ENCODE measurements around the gene DCAF15.

DCAF15 gene

GRCh38 chr19:13952154-13952930, at the start of gene DCAF15:
DCAF15 (plus strand) TSS chr19:13952509; CDS start chr19:13952513, 4 bp downstream.
- H3K4me1 Mint-ChIP-seq (ENCODE audit: low read depth), result peaks cover 7% of the 10 kb centered on the region

GRCh38 chr19:13902993-13903555, 49.2 kb upstream of the DCAF15 start:
- H3K9me3 Mint-ChIP-seq, result no peaks in the 10 kb centered on the region

More at GRCh38 chr19:13952154-13952930, at the start of gene DCAF15:
- no peaks in the 10 kb centered on the region for H3K9me3 Mint-ChIP-seq
- peak within 1 kb of the TSS; percentile 90 for H3K4me3 Mint-ChIP-seq
- peaks cover 3% of the 10 kb centered on the region for H3K36me3 Mint-ChIP-seq (ENCODE audit: low read depth)
- peak within 1 kb of the TSS; percentile 88 for H3K27ac Mint-ChIP-seq
- H3K27me3 Mint-ChIP-seq (ENCODE audit: low read depth), result no peaks in the 10 kb centered on the region

GRCh38 chr19:13905634-13906520, 46.4 kb upstream of the DCAF15 start, which contains the start of the genes BRME1 and CC2D1A:
BRME1 (minus strand) TSS chr19:13906117; CDS start chr19:13904892, 1,225 bp downstream.
CC2D1A (plus strand) TSS chr19:13906201; CDS start chr19:13906442, 241 bp downstream.
- Mint-ChIP-seq H3K4me1 (ENCODE audit: low read depth) (peaks cover 17% of the 10 kb centered on the region), H3K9me3 (no peaks in the 10 kb centered on the region), H3K27me3 (ENCODE audit: low read depth) (no peaks in the 10 kb centered on the region), H3K4me3 (peak within 1 kb of the TSS; percentile 84), H3K27ac (peak within 1 kb of the TSS; percentile 84), H3K36me3 (ENCODE audit: low read depth) (peaks cover 4% of the 10 kb centered on the region)

More at GRCh38 chr19:13902993-13903555, 49.2 kb upstream of the DCAF15 start:
- H3K4me3 Mint-ChIP-seq, result no peak overlapping the region
- peaks cover 4% of the 10 kb centered on the region for H3K36me3 Mint-ChIP-seq (ENCODE audit: low read depth)
- no peaks in the 10 kb centered on the region for H3K27me3 Mint-ChIP-seq (ENCODE audit: low read depth)
- H3K27ac Mint-ChIP-seq, result no peak overlapping the region
- peaks cover 17% of the 10 kb centered on the region for H3K4me1 Mint-ChIP-seq (ENCODE audit: low read depth)

GRCh38 chr19:13906521-13906904, 45.8 kb upstream of the DCAF15 start:
- Mint-ChIP-seq H3K36me3 (ENCODE audit: low read depth) (peaks cover 4% of the 10 kb centered on the region), H3K27ac (peak overlapping the region; percentile 65), H3K4me1 (ENCODE audit: low read depth) (peaks cover 17% of the 10 kb centered on the region), H3K27me3 (ENCODE audit: low read depth) (no peaks in the 10 kb centered on the region), H3K4me3 (peak overlapping the region; percentile 81), H3K9me3 (no peaks in the 10 kb centered on the region)

GRCh38 chr19:13906910-13907309, 45.4 kb upstream of the DCAF15 start:
- Mint-ChIP-seq H3K27ac (peak overlapping the region; percentile 65), H3K4me3 (peak overlapping the region; percentile 81), H3K9me3 (no peaks in the 10 kb centered on the region), H3K36me3 (ENCODE audit: low read depth) (peaks cover 4% of the 10 kb centered on the region), H3K27me3 (ENCODE audit: low read depth) (no peaks in the 10 kb centered on the region), H3K4me1 (ENCODE audit: low read depth) (peaks cover 17% of the 10 kb centered on the region)

- Mint-ChIP-seq H3K27ac (no peak overlapping the region), H3K9me3 (no peaks in the 10 kb centered on the region), H3K4me1 (ENCODE audit: low read depth) (peaks cover 17% of the 10 kb centered on the region), H3K27me3 (ENCODE audit: low read depth) (no peaks in the 10 kb centered on the region), H3K4me3 (no peak overlapping the region), H3K36me3 (ENCODE audit: low read depth) (peaks cover 5% of the 10 kb centered on the region)
Observed at GRCh38 chr19:13908674-13909073, 43.6 kb upstream of the DCAF15 start.

- H3K36me3 Mint-ChIP-seq (ENCODE audit: low read depth), result peaks cover 5% of the 10 kb centered on the region
Observed at GRCh38 chr19:13909430-13909829, 42.9 kb upstream of the DCAF15 start.

GRCh38 chr19:13913352-13913751, 39.0 kb upstream of the DCAF15 start:
- H3K36me3 Mint-ChIP-seq (ENCODE audit: low read depth), result peaks cover 5% of the 10 kb centered on the region
- no peaks in the 10 kb centered on the region for H3K27me3 Mint-ChIP-seq (ENCODE audit: low read depth)
- H3K4me1 Mint-ChIP-seq (ENCODE audit: low read depth), result no peaks in the 10 kb centered on the region
- no peak overlapping the region for H3K27ac Mint-ChIP-seq
- no peaks in the 10 kb centered on the region for H3K9me3 Mint-ChIP-seq
- H3K4me3 Mint-ChIP-seq, result no peak overlapping the region

More at GRCh38 chr19:13909430-13909829, 42.9 kb upstream of the DCAF15 start:
- Mint-ChIP-seq H3K27ac (no peak overlapping the region), H3K27me3 (ENCODE audit: low read depth) (no peaks in the 10 kb centered on the region), H3K4me1 (ENCODE audit: low read depth) (peaks cover 17% of the 10 kb centered on the region), H3K4me3 (no peak overlapping the region), H3K9me3 (no peaks in the 10 kb centered on the region)

GRCh38 chr19:13914777-13915176, 37.5 kb upstream of the DCAF15 start:
- H3K4me3 Mint-ChIP-seq, result no peak overlapping the region
- H3K27ac Mint-ChIP-seq, result no peak overlapping the region
- H3K27me3 Mint-ChIP-seq (ENCODE audit: low read depth), result no peaks in the 10 kb centered on the region
- no peaks in the 10 kb centered on the region for H3K9me3 Mint-ChIP-seq
- H3K4me1 Mint-ChIP-seq (ENCODE audit: low read depth), result no peaks in the 10 kb centered on the region
- H3K36me3 Mint-ChIP-seq (ENCODE audit: low read depth), result peaks cover 10% of the 10 kb centered on the region

GRCh38 chr19:13917888-13918406, 34.4 kb upstream of the DCAF15 start:
- Mint-ChIP-seq H3K36me3 (ENCODE audit: low read depth) (peaks cover 36% of the 10 kb centered on the region), H3K4me1 (ENCODE audit: low read depth) (no peaks in the 10 kb centered on the region), H3K9me3 (peaks cover 6% of the 10 kb centered on the region), H3K27ac (no peak overlapping the region), H3K4me3 (no peak overlapping the region), H3K27me3 (ENCODE audit: low read depth) (no peaks in the 10 kb centered on the region)

- no peaks in the 10 kb centered on the region for H3K4me1 Mint-ChIP-seq (ENCODE audit: low read depth)
- no peaks in the 10 kb centered on the region for H3K27me3 Mint-ChIP-seq (ENCODE audit: low read depth)
- H3K4me3 Mint-ChIP-seq, result no peak overlapping the region
- H3K36me3 Mint-ChIP-seq (ENCODE audit: low read depth), result peaks cover 39% of the 10 kb centered on the region
- peaks cover 6% of the 10 kb centered on the region for H3K9me3 Mint-ChIP-seq
- H3K27ac Mint-ChIP-seq, result no peak overlapping the region
Observed at GRCh38 chr19:13918726-13919411, 33.4 kb upstream of the DCAF15 start.

GRCh38 chr19:13920524-13920923, 31.8 kb upstream of the DCAF15 start:
- Mint-ChIP-seq H3K27me3 (ENCODE audit: low read depth) (no peaks in the 10 kb centered on the region), H3K36me3 (ENCODE audit: low read depth) (peaks cover 42% of the 10 kb centered on the region), H3K4me1 (ENCODE audit: low read depth) (no peaks in the 10 kb centered on the region), H3K27ac (no peak overlapping the region), H3K4me3 (no peak overlapping the region), H3K9me3 (peaks cover 6% of the 10 kb centered on the region)

- no peaks in the 10 kb centered on the region for H3K27me3 Mint-ChIP-seq (ENCODE audit: low read depth)
- H3K36me3 Mint-ChIP-seq (ENCODE audit: low read depth), result peaks cover 39% of the 10 kb centered on the region
- peaks cover 6% of the 10 kb centered on the region for H3K9me3 Mint-ChIP-seq
- peak overlapping the region; percentile 27 for H3K27ac Mint-ChIP-seq
- H3K4me1 Mint-ChIP-seq (ENCODE audit: low read depth), result no peaks in the 10 kb centered on the region
- H3K4me3 Mint-ChIP-seq, result no peak overlapping the region
Observed at GRCh38 chr19:13920940-13921747, 31.2 kb upstream of the DCAF15 start.

Measured in T-helper 1 cell treated with Interleukin-12 subunit alpha and Interleukin-12 subunit beta and Interleukin-4 antibody, amounts not matched to agents 30 μg/mL and 1 μg/mL, for 36 hours (primary cell).